GM18517 (cell line): ENCODE measurements around the gene LGR4.

Experiments
- ATAC-seq: cut with Tn5 transposase; IDR thresholded peaks from one replicate; pipeline ENCODE4 v1.9.1; 2021; ENCODE audit warnings: mild to moderate bottlenecking, moderate library complexity; ENCODE audit not compliant: unreplicated experiment

Gene LGR4

GRCh38 chr11:27487706-27488105 lies 15.1 kb upstream of the LGR4 start:
- ATAC-seq, result no peak

- ATAC-seq, result no peak
These were observed 13.6 kb upstream of the LGR4 start for GRCh38 chr11:27485930-27486773.

DNA sequence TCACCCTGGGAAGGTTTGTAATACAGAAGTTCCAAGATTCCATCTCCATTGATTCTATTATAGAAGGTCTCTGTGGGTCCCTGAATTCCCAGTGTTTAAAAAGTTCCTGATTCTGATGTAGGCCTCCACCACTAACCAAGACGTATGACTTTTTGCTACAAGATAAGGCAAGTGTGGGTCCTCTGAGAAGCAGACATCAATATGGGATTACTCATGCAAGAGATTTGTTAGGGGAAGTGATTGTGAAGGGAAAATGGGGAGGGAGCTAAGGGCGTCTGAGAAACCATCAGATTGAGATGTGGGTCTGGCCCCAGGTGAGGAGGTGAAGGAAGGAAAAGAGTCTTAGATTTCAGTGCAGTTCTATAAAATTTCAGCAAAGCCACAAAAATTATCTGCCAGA lies 10.2 kb upstream of the LGR4 start:
- ATAC-seq, result no peak

DNA sequence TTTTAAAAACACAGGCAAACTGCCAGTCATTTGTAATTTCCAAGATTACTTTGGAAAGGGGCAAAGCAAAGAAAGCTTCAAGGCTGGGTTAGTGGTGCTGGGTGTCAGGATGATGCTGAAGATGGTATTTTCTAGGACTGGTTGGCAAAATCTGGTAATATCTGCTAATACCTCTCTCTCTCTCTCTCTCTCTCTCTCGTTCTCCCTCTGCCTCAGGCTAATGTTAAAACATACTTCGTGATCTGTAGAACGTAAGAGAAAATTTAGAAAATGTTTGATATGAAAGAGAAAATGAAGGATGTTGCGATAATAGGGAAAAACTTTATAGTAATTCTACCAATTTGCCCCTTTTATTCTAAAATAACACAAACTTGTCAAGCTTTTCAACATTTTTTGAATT lies 9.4 kb upstream of the LGR4 start:
- ATAC-seq, result no peak

GRCh38 chr11:27477831-27478230 lies 5.2 kb upstream of the LGR4 start:
- ATAC-seq, result no peak

- ATAC-seq, result no peak
These were observed 4.7 kb upstream of the LGR4 start for GRCh38 chr11:27477243-27477642.

DNA sequence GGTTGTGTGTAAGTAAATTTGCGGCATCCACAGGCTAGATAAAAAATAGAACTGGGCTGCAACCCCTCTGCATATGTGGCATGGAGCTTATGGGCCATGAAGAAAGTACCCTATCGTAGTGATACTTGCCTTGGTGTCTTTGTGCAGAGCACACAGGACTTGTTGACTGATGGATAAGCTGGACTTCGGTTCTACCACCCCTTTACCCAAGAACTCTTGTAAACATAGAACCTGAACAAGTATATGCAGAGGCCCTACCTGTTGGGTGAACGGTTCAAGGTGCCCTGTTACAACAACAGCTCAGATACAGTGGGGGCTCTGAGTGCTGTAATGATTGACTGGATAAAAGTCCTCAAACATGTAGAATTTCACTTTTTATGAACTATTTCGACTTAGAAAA lies 3.0 kb upstream of the LGR4 start:
- no peak for ATAC-seq

DNA sequence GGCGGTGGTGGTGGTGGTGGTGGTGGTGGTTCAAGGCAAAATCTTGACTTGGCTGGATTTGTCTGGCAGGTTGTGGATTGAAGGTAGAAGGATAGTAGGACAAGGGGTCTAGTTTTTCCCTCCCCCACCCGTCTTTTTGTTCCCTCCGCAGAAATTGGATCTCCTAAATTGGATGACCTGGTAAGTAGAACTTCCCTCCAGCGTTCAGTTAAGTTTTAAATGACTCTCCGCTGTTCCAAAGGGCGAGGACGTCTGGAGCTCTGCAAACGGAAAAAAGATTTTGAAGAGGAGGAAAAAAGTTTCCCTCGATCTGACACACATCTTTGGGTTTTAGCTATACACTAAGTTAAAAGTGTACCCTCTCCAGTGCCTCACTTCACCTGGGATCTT lies 422 bp upstream of the LGR4 start:
- ATAC-seq, result no peak

DNA sequence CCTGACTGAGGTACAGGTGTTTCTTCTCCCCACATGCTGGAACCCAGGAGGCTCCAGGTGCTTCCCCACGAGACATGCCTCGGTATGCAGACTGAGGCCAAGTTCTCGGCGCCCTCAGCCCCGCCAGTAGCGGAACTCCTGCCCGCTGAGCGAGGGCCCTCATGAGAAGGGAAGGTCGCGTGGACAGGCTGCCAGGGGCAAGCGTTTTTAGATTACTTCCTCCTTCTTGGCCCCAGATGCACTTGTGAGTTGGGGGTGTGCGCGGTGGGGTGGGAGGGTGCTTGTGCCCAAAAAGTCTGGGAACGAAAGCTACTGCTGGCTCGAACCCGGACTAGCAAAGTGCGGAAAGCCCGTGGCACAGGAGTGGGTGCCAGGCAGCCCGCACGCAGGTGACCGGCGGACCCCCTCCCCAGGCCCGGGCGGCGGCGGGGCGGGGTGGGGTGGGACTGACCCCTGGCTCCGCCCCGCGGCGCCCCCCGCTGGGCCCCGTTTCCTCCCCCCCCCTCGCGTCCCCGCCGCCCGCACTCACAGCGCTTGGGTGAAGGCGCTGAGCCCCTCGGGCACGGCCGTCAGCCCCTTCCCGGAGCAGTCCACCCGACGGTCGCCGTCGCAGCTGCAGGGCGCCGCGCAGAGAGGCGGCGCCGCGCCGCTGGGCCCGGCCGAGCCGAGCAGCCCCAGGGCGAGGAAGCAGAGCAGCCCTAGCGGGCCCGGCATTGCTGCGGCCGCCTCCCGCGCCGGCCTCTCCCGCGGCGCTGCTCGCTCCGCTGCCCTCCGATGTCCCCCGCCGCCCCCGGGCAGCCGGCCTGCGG lies 797 bp downstream of the LGR4 start:
- ATAC-seq, result peak; percentile 38

GRCh38 chr11:27470826-27471588 lies 1.6 kb downstream of the LGR4 start:
- ATAC-seq, result no peak

- no peak for ATAC-seq
These were observed 2.4 kb downstream of the LGR4 start for GRCh38 chr11:27470166-27470565.

DNA sequence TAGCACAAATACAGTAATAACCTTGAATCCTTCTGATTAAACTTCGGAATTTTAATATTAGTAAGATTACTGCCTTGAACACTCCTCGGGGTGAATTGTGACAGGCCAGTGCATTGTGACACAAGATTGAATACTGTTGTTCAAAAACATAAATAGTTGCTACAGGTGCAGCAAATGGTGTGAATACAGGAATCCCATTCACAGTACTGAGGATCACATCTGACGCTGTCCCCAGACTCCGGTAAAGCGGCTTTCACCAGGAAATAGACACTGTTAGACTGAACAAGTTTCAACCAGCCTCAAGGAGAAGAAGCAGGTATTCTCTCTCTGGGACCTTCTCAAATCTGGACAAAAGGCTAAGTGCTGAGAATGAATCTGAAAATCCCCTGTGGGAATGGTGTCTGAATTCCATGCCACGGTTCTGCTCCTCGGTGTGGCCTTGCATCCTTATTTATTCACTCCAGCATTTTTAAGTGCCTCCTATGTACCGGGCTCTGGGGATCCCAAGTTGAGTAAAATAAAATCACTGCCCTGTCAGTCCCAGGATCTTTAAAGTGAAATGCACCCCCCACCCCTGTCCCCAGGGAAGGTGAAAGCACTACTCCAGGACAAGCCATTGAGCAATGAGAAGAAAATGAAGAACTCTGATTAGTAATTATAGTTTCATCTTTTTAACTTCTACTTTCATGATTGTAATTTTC lies 3.4 kb downstream of the LGR4 start:
- no peak for ATAC-seq

DNA sequence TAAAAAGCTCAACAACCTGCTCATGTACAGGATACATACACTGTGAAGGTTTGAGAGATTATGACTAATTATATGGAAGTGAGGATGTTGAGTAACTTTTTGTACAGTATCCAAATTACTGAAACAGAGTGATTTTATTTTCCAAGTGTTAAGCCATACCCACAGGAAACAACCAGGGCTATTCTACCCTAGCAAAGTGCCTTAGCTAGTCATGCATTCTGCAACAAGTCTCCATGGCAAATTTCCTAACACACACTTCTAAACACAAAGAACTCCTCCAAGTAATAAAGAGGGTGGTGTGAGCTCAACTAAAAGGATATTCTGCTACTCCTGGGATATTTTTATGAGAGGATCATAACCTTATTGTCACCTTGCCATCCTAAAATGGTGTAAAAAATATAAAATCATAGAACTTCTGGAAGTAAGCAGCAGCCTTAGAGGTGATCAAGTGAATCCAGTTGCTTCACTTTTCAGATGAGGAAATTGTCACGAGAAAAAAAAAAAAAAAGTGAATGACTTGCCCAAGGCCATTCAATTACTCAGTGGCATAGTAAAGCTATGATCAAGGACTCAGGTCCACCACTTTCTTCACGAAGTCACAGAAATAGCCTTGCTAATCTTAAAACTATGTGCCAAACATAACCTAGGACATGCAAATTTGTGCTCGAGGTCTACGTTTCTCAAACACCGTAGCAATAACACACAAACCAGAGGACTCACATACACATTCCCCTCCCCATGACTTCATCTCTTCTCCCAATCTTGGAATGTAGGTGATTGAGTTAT lies 4.2 kb downstream of the LGR4 start:
- no peak for ATAC-seq

DNA sequence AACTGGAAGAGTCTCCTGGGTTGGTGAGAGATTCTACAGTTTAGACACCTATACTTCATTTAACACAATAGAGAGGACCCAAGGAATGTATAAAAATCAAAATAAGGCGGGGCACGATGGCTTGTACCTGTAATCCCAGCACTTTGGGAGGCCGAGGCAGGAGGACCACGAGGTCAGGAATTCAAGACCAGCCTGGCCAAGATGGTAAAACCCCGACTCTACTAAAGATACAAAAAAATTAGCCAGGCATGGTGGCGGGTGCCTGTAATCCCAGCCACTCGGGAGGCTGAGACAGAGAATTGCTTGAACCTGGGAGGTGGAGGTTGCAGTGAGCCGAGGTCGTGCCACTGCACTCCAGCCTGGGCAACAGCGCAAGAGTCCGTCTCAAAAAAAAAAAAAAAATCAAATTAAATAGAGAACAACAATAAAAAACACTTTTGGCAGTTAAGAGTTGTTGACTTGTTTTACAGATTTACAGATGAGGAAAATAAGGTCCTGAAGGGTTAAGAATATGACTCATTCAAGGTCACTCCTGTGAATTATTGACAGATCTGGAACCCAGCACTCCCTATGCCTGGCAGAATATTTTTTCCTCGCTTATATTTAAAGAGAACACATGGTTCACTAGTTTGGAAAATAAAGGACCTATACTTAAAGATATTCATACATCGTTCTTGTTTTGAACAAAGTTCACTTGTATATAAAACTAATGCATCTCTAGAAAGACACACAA lies 5.2 kb downstream of the LGR4 start:
- no peak for ATAC-seq

- no peak for ATAC-seq
These were observed 6.2 kb downstream of the LGR4 start for GRCh38 chr11:27466363-27466762.

GRCh38 chr11:27465629-27466028 lies 7.0 kb downstream of the LGR4 start:
- no peak for ATAC-seq

GRCh38 chr11:27464909-27465308 lies 7.7 kb downstream of the LGR4 start:
- no peak for ATAC-seq

DNA sequence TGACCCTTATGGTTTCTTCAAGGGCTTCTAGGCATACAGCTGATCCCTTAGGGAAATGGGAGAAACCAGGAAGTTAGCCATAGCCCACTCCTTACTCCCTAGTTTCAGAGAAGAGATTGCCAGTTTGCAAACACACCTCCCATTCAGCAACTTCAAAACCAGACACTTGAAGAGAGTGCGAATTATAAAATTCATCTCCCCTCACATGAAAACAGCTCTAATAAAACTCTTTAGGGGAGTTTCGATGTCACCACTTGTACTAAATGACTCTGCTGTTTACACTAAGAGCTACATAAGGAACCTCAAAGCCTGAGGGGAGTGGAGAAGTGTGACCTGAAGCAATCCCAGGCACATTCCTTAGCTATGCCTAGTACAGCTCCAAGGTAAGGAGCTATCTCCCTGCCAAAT lies 8.3 kb downstream of the LGR4 start:
- ATAC-seq, result no peak

- no peak for ATAC-seq
These were observed 10.0 kb downstream of the LGR4 start for GRCh38 chr11:27462543-27462942.
